Thyroid gland (tissue), 4 donors: ENCODE results near the gene SREBF1. TPM values are rescaled to one million over a fixed set of nuclear protein-coding genes. Genes with fewer than 3 reads are reported as not detected.

Source experiments
- DNase-seq, 2 donors: peaks; one replicate each; pipeline ENCODE4 v3.0.0-alpha.2; 2019
- H3K27ac ChIP-seq, 3 donors: fragments of 200-600 bp; sonication (generic); 1 replicate in 2 of 3; 2 replicates in 1 of 3; pipeline ENCODE4 v1.5.1; 2016 to 2019; ENCODE audit warnings: mild to moderate bottlenecking in 1 of 3, moderate library complexity in 1 of 3
- H3K27me3 ChIP-seq: fragments of 200-600 bp; sonication (generic); one replicate; pipeline ENCODE4 v1.5.1; 2019
- H3K36me3 ChIP-seq, 2 donors: fragments of 200-600 bp; sonication (generic); one replicate each; pipeline ENCODE4 v1.5.1; 2016 to 2019
- H3K4me1 ChIP-seq, 2 donors: fragments of 200-600 bp; sonication (generic); one replicate each; pipeline ENCODE4 v1.5.1; 2017 to 2019
- H3K4me3 ChIP-seq, 3 donors: fragments of 200-600 bp; sonication (generic); replicated peaks in 1 of 3; 1 replicate in 2 of 3; 2 replicates in 1 of 3; pipeline ENCODE4 v1.5.1; 2016; ENCODE audit warnings: mild to moderate bottlenecking in 1 of 3
- H3K9me3 ChIP-seq: fragments of 200-600 bp; sonication (generic); one replicate; pipeline ENCODE4 v1.5.1; 2017
- CTCF ChIP-seq, 6 experiments: fragments of 200-600 bp in 3 of 6; fragments of 450-650 bp in 3 of 6; sonication (generic) in 3 of 6; IDR thresholded peaks; one replicate each; pipeline ENCODE4 v1.5.1; 2016 to 2019; ENCODE audit warnings: antibody characterized with exemption in 6 of 6, mild to moderate bottlenecking in 2 of 6, inconsistent platforms in 1 of 6, moderate library complexity in 1 of 6
- POLR2A ChIP-seq, 2 donors: fragments of 450-650 bp; IDR thresholded peaks; one replicate each; pipeline ENCODE4 v1.6.1; 2017; ENCODE audit warnings: antibody characterized with exemption in 2 of 2, mild to moderate bottlenecking in 2 of 2, moderate library complexity in 1 of 2
- WGBS, 2 donors: methylation state at CpG; one replicate each; pipeline ENCODE4 v1.1.5; 2017; 5-methylcytosine and 5-hydroxymethylcytosine counted together
- intact Hi-C: fragments of 100-400 bp; cut with DNase I; formaldehyde crosslinking; loops from one replicate; pipeline ENCODE4 v1.15.1; 2023
- total RNA-seq, 4 donors: library from RNA; depleted of rRNA; stranded (reverse); fragments of >200 nt; gene quantifications; one replicate each; pipeline ENCODE4 v1.2.3, GENCODE V29; 2016

Gene SREBF1
- total RNA-seq, 4 donors from 2014 or later, result 44.6 to 89.4 (median 63.0) TPM

- 60 to 66% methylated on average over 1 to 2 of the region's 2 CpGs for WGBS, 2 donors
- intact Hi-C loops, result loop anchor here (10.0 kb wide), 1 partner anchor 185 kb away; the partner anchor contains the start of genes ATPAF2 and GID4
- peaks cover 65 to 89% of the 10 kb centered on the region in 2 donors for H3K4me1 ChIP-seq
These were observed 13.1 kb upstream of the SREBF1 start for GRCh38 chr17:17849845-17850373.

GRCh38 chr17:17849147-17849820 is 12.5 kb upstream of the SREBF1 start:
- Histone ChIP-seq H3K9me3 (no peaks in the 10 kb centered on the region), H3K27ac (peak overlapping the region; percentile 42 to 99 (median 76)), H3K4me1 (peaks cover 69 to 88% of the 10 kb centered on the region in 2 donors), H3K4me3 (no peak overlapping the region), H3K27me3 (no peaks in the 10 kb centered on the region), H3K36me3 (peaks cover 9 to 13% of the 10 kb centered on the region in 2 donors)
- no peak for TF ChIP-seq CTCF (IDR thresholded peaks at IDR 0.05)
- no peak for TF ChIP-seq POLR2A (IDR thresholded peaks at IDR 0.05)
- peak; percentile 66 to 70 for DNase-seq
- WGBS, 2 donors, result 32 to 44% methylated on average over 4 of the region's 5 CpGs
- intact Hi-C loops, result no loop called here

More at GRCh38 chr17:17849845-17850373, 13.1 kb upstream of the SREBF1 start:
- Histone ChIP-seq H3K4me3 (no peak overlapping the region), H3K27me3 (no peaks in the 10 kb centered on the region), H3K9me3 (no peaks in the 10 kb centered on the region), H3K36me3 (peaks cover 9 to 13% of the 10 kb centered on the region in 2 donors), H3K27ac (peak overlapping the region; percentile 42 to 99 (median 76))
- TF ChIP-seq CTCF (IDR thresholded peaks at IDR 0.05) (peak in 3 of 6 experiments; percentile 13 to 28 (median 13)), POLR2A (IDR thresholded peaks at IDR 0.05) (no peak)
- peak; percentile 66 to 69 for DNase-seq

GRCh38 chr17:17848311-17849082 is 11.7 kb upstream of the SREBF1 start:
- Histone ChIP-seq H3K4me1 (peaks cover 70 to 90% of the 10 kb centered on the region in 2 donors), H3K36me3 (peaks cover 9 to 13% of the 10 kb centered on the region in 2 donors), H3K4me3 (no peak overlapping the region), H3K9me3 (no peaks in the 10 kb centered on the region), H3K27me3 (no peaks in the 10 kb centered on the region), H3K27ac (peak overlapping the region; percentile 42 to 99 (median 76))
- WGBS, 2 donors, result 90 to 93% methylated on average over 9 to 10 of the region's 10 CpGs
- DNase-seq, result no peak
- TF ChIP-seq POLR2A (IDR thresholded peaks at IDR 0.05), result no peak
- TF ChIP-seq CTCF (IDR thresholded peaks at IDR 0.05), result no peak
- intact Hi-C loops, result no loop called here

- Histone ChIP-seq H3K4me1 (peaks cover 73 to 90% of the 10 kb centered on the region in 2 donors), H3K4me3 (no peak overlapping the region), H3K9me3 (no peaks in the 10 kb centered on the region), H3K27ac (peak overlapping the region in 1 of 3 donors; percentile 99), H3K36me3 (peaks cover 9 to 13% of the 10 kb centered on the region in 2 donors), H3K27me3 (no peaks in the 10 kb centered on the region)
- WGBS, 2 donors, result 85 to 90% methylated on average over 5 of the region's 5 CpGs
- no peak for DNase-seq
- intact Hi-C loops, result no loop called here
- no peak for TF ChIP-seq CTCF (IDR thresholded peaks at IDR 0.05)
These were observed 10.9 kb upstream of the SREBF1 start for GRCh38 chr17:17847726-17848125.
